ENCODE results near the gene PRSS56. TPM values are rescaled to one million over a fixed set of nuclear protein-coding genes. Genes with fewer than 3 reads are reported as not detected.

Gene PRSS56
- total RNA-seq, 1 donor from 2014 or later: 0.11 TPM

- intact Hi-C loops (cut with DNase I): no loop called here
- DNase-seq (ENCODE audit: missing footprints): no peak
- ATAC-seq: no peak
These were observed 34.8 kb upstream of the PRSS56 start for GRCh38 chr2:232485348-232485756.

GRCh38 chr2:232485757-232486557, 34.2 kb upstream of the PRSS56 start:
- intact Hi-C loops (cut with DNase I): no loop called here
- DNase-seq (ENCODE audit: missing footprints): no peak

GRCh38 chr2:232486558-232487384, 33.4 kb upstream of the PRSS56 start:
- intact Hi-C loops (cut with DNase I): no loop called here
- DNase-seq (ENCODE audit: missing footprints) (no peak), ATAC-seq (no peak)

More at GRCh38 chr2:232485757-232486557, 34.2 kb upstream of the PRSS56 start:
- ATAC-seq: no peak

- intact Hi-C loops (cut with DNase I): no loop called here
- ATAC-seq (no peak), DNase-seq (ENCODE audit: missing footprints) (no peak)
These were observed 32.6 kb upstream of the PRSS56 start, which contains the start of gene ECEL1 for GRCh38 chr2:232487385-232488096. ECEL1 (minus strand) TSS chr2:232487834; CDS start chr2:232486653, 1,181 bp downstream.

GRCh38 chr2:232488097-232488711, 32.0 kb upstream of the PRSS56 start:
- intact Hi-C loops (cut with DNase I): no loop called here
- no peak for DNase-seq (ENCODE audit: missing footprints)
- no peak for ATAC-seq

GRCh38 chr2:232488721-232489300, 31.4 kb upstream of the PRSS56 start:
- intact Hi-C loops (cut with DNase I): no loop called here
- no peak for ATAC-seq
- no peak for DNase-seq (ENCODE audit: missing footprints)

GRCh38 chr2:232489516-232490220, 30.5 kb upstream of the PRSS56 start:
- intact Hi-C loops (cut with DNase I): no loop called here
- DNase-seq (ENCODE audit: missing footprints) (no peak), ATAC-seq (no peak)

GRCh38 chr2:232490221-232491138, 29.7 kb upstream of the PRSS56 start:
- no peak for DNase-seq (ENCODE audit: missing footprints)
- ATAC-seq: no peak

GRCh38 chr2:232491139-232491780, 28.9 kb upstream of the PRSS56 start:
- no peak for ATAC-seq
- peak; percentile 50 for DNase-seq (ENCODE audit: missing footprints)
- intact Hi-C loops (cut with DNase I): no loop called here

More at GRCh38 chr2:232490221-232491138, 29.7 kb upstream of the PRSS56 start:
- intact Hi-C loops (cut with DNase I): no loop called here

GRCh38 chr2:232492236-232492848, 27.8 kb upstream of the PRSS56 start:
- intact Hi-C loops (cut with DNase I): no loop called here
- ATAC-seq (no peak), DNase-seq (ENCODE audit: missing footprints) (peak; percentile 37)

- ATAC-seq (no peak), DNase-seq (ENCODE audit: missing footprints) (peak; percentile 23)
- intact Hi-C loops (cut with DNase I): no loop called here
These were observed 27.1 kb upstream of the PRSS56 start for GRCh38 chr2:232492963-232493700.

- intact Hi-C loops (cut with DNase I): no loop called here
- ATAC-seq (no peak), DNase-seq (ENCODE audit: missing footprints) (peak; percentile 4)
These were observed 26.3 kb upstream of the PRSS56 start for GRCh38 chr2:232493701-232494474.

GRCh38 chr2:232494542-232494941, 25.6 kb upstream of the PRSS56 start:
- intact Hi-C loops (cut with DNase I): no loop called here
- ATAC-seq: no peak
- DNase-seq (ENCODE audit: missing footprints): peak; percentile 25

- intact Hi-C loops (cut with DNase I): no loop called here
- DNase-seq (ENCODE audit: missing footprints) (no peak), ATAC-seq (no peak)
These were observed 24.9 kb upstream of the PRSS56 start for GRCh38 chr2:232495292-232495691.
